Thyroid gland (tissue), 4 donors: ENCODE measurements around the gene BUD31.

ENCODE experiments used
- CTCF ChIP-seq, 6 experiments: fragments of 200-600 bp in 3 of 6; fragments of 450-650 bp in 3 of 6; sonication (generic) in 3 of 6; IDR thresholded peaks; one replicate each; pipeline ENCODE4 v1.5.1; 2016 to 2019; ENCODE audit warnings: antibody characterized with exemption in 6 of 6, mild to moderate bottlenecking in 2 of 6, inconsistent platforms in 1 of 6, moderate library complexity in 1 of 6
- POLR2A ChIP-seq, 2 donors: fragments of 450-650 bp; IDR thresholded peaks; one replicate each; pipeline ENCODE4 v1.6.1; 2017; ENCODE audit warnings: antibody characterized with exemption in 2 of 2, mild to moderate bottlenecking in 2 of 2, moderate library complexity in 1 of 2

- TF ChIP-seq CTCF (IDR thresholded peaks at IDR 0.05) (no peak), POLR2A (IDR thresholded peaks at IDR 0.05) (no peak)
Measured at GRCh38 chr7:99461221-99461620, 52.5 kb downstream of the BUD31 start.
